Eye (tissue), 1 donor: ENCODE measurements around the gene ADAMTS6.
"Not testable (repeated sequence)": the region's sequence is repeated elsewhere in the genome, so short reads cannot be mapped to it uniquely, and the experiment has no call there.

Experiments
- DNase-seq: peaks from one replicate; pipeline ENCODE4 v3.0.0-alpha.2; 2015

The ADAMTS6 gene

GRCh38 chr5:65474130-65474711 lies 7.5 kb downstream of the ADAMTS6 start:
- DNase-seq, result no peak

- DNase-seq, result no peak
Observed at GRCh38 chr5:65468633-65469032, 13.1 kb downstream of the ADAMTS6 start.

DNA sequence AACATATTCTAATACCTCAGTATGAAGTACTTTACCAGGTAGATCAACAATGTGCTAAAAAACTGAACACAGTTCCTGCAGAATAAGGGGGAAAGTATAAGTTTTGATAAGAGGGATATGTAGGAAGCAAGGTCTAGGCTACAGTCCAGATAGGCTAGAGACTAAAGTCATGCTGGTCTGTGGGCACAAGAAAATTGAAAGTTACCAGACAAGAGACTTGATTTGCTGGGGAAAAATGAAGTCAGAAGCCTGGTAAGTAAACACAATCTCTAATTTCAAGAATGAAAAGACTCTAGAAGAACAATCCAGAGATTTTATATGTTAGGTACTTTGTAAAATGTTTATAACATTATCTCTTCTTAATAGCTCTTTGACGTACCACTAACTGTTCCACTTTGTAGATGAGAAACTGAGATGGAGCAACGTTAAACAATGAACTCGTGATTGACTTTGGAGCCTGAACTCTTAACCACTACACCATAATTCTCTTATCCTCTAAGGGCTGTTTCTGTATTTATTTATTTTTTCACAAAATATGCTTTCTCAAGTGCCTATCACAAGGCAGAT lies 19.5 kb downstream of the ADAMTS6 start:
- no peak for DNase-seq

DNA sequence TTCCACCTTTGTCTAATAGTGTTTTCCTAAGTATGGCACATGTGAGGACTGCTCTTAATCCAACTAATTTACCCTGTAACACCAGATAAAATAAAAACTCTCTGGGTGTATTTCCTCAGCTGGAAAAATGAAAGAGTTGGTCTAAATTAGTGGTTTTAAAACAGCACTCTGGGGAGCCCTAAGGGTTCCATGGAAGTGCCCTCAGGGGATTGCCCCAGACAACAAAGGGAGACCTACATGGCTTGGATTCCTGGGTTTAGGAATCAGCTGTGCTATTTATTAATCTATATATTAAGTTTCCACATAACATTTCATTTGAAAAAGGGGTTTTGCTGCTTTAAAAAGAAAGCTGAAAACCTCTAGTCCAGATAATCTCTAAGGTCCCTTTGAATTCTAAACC lies 20.2 kb downstream of the ADAMTS6 start:
- DNase-seq, result no peak

- DNase-seq, result no peak
Observed at GRCh38 chr5:65459995-65460394, 21.7 kb downstream of the ADAMTS6 start.

- DNase-seq, result no peak
Observed at GRCh38 chr5:65455064-65455463, 26.7 kb downstream of the ADAMTS6 start.

DNA sequence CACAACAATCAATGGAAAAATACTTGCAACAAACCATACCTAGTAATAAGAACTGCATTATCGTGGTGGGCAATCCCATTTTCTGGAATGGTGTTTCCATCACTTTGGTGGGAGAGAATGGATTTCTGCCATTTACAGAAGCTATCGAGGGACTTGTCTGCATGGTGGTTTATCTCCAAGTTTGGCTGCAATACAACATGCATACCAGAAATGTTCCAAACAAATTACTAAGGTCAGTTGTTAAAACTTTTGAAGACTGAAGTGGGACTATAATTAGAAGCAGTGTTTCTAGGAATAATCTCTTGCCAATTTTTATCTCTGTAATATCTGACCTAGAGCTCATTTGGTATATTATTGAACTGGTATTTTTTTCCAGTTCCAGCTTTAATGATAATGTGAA lies 30.3 kb downstream of the ADAMTS6 start:
- no peak for DNase-seq

DNA sequence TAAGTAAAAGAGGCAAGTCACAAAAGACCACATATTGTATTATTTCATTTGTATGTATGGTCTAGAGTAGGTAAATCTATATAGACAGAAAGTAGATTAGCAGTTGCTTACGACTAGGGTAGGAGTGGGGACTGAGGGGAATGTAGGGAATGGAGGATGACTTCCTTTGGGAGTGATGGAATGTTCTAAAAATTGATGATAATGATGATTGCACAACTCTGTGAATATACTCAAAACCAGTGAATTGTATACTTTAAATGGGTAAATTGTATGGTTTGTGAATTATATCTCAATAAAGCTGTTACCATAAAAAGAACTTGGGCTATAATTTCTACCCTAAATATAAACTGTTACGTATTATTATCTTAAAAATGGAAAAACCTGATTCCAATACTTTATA lies 35.0 kb downstream of the ADAMTS6 start:
- no peak for DNase-seq

DNA sequence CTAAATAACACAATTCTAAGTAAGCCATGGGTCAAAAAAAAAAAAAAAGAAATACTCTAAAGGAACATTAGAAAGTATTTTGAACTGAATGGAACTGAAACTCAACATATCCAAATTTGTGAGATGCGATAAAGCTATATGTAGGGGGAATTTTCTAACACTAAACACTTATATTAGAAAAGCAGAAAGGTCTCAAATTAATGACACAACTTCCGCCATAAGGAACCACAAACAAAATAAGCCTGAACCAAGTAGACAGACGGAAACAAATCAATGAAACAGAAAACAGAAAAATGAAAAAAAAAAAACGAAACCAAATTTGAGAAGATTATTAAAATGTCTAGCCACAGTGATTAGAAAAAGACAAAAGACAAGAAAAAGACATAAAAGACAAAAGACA lies 39.9 kb downstream of the ADAMTS6 start:
- no peak for DNase-seq

DNA sequence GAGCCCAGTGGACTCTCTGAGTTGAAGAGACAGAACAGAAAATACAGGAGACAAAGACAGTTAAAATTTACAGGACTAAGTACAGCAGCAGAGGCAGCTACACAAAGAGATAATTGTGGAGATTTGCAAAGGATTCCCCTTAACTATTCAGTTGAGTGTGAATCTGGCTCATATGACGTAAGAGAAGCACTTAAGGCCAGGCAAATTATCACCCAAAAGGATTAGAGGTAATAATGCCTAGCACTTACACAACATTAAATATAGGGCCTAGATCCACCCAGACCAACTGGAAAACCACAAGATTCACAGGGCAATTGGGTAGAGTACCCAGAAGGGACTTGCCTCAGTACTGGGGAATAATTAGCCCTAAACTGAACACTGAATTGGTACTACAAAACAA lies 41.3 kb downstream of the ADAMTS6 start:
- DNase-seq, result no peak

DNA sequence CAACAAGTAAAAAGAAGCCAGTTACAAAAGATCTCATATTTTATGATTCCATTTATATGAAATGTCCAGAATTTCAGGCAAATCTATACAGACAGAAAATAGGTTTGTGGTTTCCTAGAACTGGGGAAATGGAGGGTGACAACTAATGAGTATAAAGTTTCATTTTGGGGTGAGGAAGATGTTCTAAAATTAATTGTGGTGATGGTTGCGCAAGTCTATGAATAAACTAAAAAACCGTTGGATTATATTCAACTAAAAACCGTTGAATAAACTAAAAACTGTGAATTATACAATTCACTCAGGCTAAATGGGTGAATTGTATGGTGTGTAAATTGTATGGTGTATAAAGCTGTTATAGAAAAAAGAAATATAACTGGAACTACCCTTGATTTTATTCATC lies 47.6 kb downstream of the ADAMTS6 start:
- DNase-seq, result no peak

DNA sequence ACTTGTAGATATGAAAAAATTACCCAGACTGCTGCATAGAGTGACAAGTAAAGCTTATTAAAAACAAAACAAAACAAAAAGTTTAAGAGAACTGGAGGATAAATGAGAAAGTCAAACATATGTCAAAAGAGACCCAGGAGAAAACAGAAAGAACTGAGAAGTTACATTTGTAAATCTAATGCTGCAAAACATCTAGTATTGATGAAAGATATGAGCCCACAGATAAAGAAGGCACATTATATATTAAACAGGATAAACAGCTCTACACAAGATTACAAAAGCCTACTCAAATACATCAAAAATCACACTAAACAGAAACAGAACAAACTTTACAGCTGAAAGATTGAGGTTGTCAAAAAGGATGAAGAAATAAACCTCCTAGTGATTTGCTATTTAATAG lies 55.1 kb downstream of the ADAMTS6 start:
- DNase-seq, result no peak

DNA sequence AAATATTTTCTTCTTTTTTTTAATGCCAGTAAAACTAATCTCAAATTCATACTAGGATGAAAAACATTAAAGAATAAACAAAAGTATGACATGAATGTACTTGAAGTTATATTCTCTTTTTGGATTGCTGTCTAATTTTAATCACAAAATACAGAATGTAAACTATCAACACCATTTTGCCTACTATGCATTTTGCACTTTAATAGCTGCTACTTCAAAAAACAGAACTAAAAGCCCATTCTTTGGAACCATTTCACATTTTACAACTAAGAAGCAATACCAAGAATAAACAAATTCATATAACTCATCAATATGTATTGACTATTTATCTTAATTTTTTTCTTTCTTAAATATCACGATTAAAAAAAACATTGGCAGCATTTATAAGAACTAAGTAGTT lies 58.1 kb downstream of the ADAMTS6 start:
- DNase-seq, result no peak

DNA sequence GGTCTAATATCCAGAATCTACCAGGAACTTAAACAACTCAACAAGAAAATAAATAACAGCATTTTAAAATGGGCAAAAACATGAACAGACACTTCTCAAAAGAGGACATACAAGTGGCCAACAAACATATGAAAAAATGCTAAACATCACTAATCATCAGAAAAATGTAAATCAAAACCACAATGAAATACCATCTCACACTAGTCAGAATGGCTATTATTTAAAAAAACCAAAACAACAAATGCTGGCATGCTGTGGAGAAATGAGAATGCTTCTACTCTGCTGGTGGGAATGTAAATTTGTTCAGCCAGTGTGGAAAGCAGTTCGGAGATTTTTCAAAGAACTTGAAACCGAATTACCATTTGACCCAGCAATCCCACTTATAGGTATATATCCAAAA lies 63.1 kb downstream of the ADAMTS6 start:
- no peak for DNase-seq

DNA sequence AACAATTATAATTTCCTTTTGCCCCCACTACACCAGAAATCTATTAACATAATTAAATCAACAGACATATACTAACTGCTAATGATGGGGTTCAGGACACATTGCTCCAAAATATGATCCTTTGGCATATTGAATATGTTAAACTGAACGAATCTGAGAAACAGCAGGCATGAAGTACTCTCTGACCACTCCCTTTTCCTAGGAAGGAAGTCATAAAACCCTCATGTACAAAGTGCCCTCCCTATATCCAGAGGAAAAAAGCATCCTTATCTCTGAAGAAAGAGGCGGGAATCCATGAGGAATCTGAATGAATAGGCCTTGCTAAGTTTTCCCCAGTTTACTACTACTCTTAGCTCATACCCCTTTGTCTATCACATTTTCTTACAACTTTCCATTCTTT lies 67.9 kb downstream of the ADAMTS6 start:
- no peak for DNase-seq

DNA sequence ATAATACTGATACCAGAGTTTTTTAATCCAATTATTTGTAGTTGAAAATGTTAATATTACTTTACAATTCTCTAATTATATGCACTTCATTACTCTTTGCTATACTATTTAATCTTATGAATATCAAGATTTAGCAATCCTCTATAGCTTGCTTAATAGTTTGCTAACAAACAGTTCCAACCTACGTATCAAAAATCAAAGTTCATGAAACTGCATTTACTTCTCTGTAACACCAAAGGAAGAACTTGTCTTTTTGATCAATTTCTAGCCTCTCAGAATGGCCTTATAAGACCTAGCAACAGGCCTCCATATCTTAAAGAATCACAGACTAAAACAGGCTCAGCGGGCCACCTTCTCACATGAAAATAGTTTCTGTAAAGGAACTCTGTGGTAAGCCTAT lies 68.9 kb downstream of the ADAMTS6 start:
- DNase-seq, result no peak

DNA sequence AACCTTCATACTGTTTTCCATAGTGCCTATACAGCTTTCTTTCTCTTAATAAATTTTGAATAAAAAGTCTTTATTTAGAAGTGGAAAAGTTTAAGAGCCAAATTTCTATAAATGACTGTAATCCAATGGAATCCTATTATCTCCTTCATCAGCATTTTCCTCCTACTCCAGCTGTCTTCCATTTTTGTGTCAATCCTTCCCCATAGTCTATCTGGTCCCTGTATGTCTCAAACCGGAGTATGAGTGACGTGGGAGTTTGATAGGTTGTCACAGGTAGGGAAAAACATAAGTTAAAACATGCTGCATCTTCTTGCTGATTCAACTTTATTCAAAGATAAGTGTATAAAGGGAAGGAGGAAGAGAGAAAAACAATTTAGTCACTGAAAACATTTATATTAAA lies 70.4 kb downstream of the ADAMTS6 start:
- DNase-seq, result no peak

DNA sequence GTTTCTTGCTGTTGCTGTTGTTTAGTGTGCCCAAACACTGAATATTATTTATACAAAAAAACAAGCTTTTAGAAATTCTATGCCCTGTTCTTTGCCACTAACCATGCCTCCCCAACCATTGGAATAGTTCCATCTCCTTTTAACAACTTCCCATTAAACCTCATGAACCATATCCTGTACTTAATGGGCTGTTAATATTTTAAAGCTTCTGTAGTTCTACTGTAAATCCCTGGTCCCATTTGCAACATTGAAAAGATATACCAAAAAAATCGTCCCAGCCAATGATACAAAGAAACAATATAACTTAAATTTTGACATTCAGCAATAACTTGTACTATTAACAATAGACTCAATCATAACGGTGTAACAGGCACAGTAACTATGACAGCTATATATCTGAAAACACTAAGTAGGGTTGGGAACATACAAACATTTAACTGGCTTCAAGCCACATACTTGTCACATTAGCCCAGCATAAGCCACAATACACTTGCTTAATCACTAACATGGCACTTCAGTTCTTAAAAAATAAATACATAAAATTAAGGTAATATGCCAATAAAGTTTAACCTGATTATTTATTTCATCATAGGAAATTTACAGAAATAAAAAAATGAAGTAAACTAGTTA lies 86.1 kb downstream of the ADAMTS6 start:
- no peak for DNase-seq

DNA sequence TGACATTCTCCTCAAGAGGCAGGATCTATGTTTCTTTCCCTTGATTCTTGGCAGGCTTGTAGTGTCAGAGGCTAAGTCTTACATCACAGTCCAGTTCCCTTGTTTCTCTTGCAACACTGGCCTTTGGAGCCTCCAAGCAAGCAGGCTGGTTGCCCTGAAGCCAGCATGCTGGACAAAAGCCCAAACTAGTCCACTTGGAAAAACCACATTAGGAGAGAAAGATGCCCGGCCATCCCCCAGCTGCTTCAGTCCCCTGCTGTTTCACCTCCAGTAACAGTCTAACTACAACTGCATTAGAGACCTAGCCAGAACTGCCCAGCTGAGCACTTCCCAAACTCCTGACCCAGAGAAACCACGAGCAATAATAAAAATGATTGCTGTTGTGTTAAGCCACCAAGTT lies 87.6 kb downstream of the ADAMTS6 start:
- DNase-seq, result peak; percentile 25

- DNase-seq, result no peak
Observed at GRCh38 chr5:65391591-65391990, 90.1 kb downstream of the ADAMTS6 start.

DNA sequence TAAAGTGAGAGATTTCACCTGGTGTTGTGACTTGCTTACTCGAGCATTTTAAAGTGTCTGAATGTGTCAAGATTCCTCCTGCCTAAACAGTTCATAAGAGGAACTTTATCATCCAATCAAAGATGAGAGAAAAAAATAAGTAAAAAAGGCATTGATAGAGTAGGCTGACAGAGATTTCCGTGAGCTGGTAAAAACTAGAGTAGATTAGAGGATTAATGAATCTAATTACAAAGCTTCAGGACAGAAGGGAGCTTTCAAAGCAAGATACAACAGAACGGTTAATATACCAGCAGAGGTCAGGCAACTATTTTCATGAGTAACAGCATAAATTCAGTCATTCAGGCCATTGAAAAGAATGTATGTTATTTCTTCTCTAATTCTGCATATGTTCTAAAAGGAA lies 91.5 kb downstream of the ADAMTS6 start:
- DNase-seq, result no peak

DNA sequence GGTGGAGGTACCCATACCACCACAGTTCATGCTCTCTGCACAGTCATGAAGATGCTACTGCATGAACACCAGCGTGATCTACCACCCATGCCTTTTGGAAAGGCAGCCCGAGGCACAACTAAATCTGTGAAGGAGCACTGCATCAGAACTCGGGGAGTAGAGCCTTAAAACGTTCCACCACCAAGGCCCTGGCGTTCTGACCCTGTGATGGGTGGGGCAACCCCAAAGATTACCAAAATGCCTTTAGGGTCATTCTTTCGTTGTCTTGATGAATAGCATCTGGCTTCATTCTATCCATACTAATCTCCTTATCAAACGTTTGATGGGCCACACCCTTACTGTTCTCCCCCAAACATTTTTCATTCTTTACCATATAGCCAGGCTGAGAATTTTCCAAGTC lies 97.9 kb downstream of the ADAMTS6 start:
- DNase-seq, result no peak

GRCh38 chr5:65382582-65382981 lies 99.1 kb downstream of the ADAMTS6 start:
- DNase-seq, result no peak

- not testable (repeated sequence) for DNase-seq
Observed at GRCh38 chr5:65370505-65370904, 111.2 kb downstream of the ADAMTS6 start.

- no peak for DNase-seq
Observed at GRCh38 chr5:65366655-65367054, 115.1 kb downstream of the ADAMTS6 start.
